ENCODE results near the gene SERPINH1. TPM values are rescaled to one million over a fixed set of nuclear protein-coding genes. Genes with fewer than 3 reads are reported as not detected.

The SERPINH1 gene
- total and polyA plus RNA-seq, 2 of the 13 experiments (the other 11 are each of a cell fraction or from before 2014, with no cell fraction given) = 83.6 to 83.8 TPM

GRCh38 chr11:75554258-75555022 is 7.6 kb upstream of the SERPINH1 start (continued):
- TF ChIP-seq ZNF687 (CRISPR knock-in tag; IDR thresholded peaks at IDR 0.05) = peak; percentile 45
- no peak for TF ChIP-seq JUN (CRISPR knock-in tag; IDR thresholded peaks at IDR 0.05)
- TF ChIP-seq KLF16 (CRISPR knock-in tag; IDR thresholded peaks at IDR 0.05) = peak in 1 of 2 experiments; percentile 68; a peak in 1 of 4 replicates
- no peak for TF ChIP-seq HNF4A (CRISPR knock-in tag; IDR thresholded peaks at IDR 0.05)
- TF ChIP-seq ZNF253 (CRISPR knock-in tag; IDR thresholded peaks at IDR 0.05; ENCODE audit: borderline replicate concordance) = no peak
- TF ChIP-seq KMT2A (CRISPR knock-in tag; IDR thresholded peaks at IDR 0.05) = no peak
- no peak for TF ChIP-seq RORA (CRISPR knock-in tag; IDR thresholded peaks at IDR 0.05)
- peak; percentile 48 for TF ChIP-seq POLR2G (IDR thresholded peaks at IDR 0.05; ENCODE audit: low read depth, low read length)
- TF ChIP-seq, protein P1, sequence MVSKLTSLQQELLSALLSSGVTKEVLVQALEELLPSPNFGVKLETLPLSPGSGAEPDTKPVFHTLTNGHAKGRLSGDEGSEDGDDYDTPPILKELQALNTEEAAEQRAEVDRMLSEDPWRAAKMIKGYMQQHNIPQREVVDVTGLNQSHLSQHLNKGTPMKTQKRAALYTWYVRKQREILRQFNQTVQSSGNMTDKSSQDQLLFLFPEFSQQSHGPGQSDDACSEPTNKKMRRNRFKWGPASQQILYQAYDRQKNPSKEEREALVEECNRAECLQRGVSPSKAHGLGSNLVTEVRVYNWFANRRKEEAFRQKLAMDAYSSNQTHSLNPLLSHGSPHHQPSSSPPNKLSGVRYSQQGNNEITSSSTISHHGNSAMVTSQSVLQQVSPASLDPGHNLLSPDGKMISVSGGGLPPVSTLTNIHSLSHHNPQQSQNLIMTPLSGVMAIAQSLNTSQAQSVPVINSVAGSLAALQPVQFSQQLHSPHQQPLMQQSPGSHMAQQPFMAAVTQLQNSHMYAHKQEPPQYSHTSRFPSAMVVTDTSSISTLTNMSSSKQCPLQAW (CRISPR knock-in tag; IDR thresholded peaks at IDR 0.05) = no peak
- 0 out of 2 replicates have a peak, but pooled peaks have one; percentile 30 for TF ChIP-seq MED1 (CRISPR knock-in tag; IDR thresholded peaks at IDR 0.05)
- TF ChIP-seq RBFOX2 (IDR thresholded peaks at IDR 0.05; ENCODE audit: low read depth, low read length) = peak; percentile 42; the same call in 1 of the 2 replicates
- no peak; the same call in 1 of the 2 replicates for TF ChIP-seq EED (CRISPR knock-in tag; IDR thresholded peaks at IDR 0.05)
- no peak for TF ChIP-seq ARHGAP35 (CRISPR knock-in tag; IDR thresholded peaks at IDR 0.05; ENCODE audit: borderline replicate concordance)
- TF ChIP-seq, protein P2, sequence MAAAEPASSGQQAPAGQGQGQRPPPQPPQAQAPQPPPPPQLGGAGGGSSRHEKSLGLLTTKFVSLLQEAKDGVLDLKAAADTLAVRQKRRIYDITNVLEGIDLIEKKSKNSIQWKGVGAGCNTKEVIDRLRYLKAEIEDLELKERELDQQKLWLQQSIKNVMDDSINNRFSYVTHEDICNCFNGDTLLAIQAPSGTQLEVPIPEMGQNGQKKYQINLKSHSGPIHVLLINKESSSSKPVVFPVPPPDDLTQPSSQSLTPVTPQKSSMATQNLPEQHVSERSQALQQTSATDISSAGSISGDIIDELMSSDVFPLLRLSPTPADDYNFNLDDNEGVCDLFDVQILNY (CRISPR knock-in tag; conservative IDR thresholded peaks at IDR 0.05) = no peak
- peak; percentile 89 for TF ChIP-seq CEBPG (CRISPR knock-in tag; IDR thresholded peaks at IDR 0.05)
- TF ChIP-seq AKAP8 (CRISPR knock-in tag; IDR thresholded peaks at IDR 0.05) = no peak
- TF ChIP-seq ZNF121 (CRISPR knock-in tag; IDR thresholded peaks at IDR 0.05) = 0 out of 2 replicates have a peak, but pooled peaks have one; percentile 3
- TF ChIP-seq, protein P3, sequence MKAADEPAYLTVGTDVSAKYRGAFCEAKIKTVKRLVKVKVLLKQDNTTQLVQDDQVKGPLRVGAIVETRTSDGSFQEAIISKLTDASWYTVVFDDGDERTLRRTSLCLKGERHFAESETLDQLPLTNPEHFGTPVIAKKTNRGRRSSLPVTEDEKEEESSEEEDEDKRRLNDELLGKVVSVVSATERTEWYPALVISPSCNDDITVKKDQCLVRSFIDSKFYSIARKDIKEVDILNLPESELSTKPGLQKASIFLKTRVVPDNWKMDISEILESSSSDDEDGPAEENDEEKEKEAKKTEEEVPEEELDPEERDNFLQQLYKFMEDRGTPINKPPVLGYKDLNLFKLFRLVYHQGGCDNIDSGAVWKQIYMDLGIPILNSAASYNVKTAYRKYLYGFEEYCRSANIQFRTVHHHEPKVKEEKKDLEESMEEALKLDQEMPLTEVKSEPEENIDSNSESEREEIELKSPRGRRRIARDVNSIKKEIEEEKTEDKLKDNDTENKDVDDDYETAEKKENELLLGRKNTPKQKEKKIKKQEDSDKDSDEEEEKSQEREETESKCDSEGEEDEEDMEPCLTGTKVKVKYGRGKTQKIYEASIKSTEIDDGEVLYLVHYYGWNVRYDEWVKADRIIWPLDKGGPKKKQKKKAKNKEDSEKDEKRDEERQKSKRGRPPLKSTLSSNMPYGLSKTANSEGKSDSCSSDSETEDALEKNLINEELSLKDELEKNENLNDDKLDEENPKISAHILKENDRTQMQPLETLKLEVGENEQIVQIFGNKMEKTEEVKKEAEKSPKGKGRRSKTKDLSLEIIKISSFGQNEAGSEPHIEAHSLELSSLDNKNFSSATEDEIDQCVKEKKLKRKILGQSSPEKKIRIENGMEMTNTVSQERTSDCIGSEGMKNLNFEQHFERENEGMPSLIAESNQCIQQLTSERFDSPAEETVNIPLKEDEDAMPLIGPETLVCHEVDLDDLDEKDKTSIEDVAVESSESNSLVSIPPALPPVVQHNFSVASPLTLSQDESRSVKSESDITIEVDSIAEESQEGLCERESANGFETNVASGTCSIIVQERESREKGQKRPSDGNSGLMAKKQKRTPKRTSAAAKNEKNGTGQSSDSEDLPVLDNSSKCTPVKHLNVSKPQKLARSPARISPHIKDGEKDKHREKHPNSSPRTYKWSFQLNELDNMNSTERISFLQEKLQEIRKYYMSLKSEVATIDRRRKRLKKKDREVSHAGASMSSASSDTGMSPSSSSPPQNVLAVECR (CRISPR knock-in tag; IDR thresholded peaks at IDR 0.05; ENCODE audit: borderline replicate concordance) = peak; percentile 44; the same call in 1 of the 2 replicates

Measured in HepG2 (cell line).